Upper lobe of left lung (tissue), 4 donors: Measurements from ENCODE around the gene MCUB.
"Not testable (repeated sequence)": the region's sequence is repeated elsewhere in the genome, so short reads cannot be mapped to it uniquely, and the experiment has no call there.

ENCODE experiments used
- CTCF ChIP-seq, 6 experiments: fragments of 450-650 bp in 4 of 6; fragments of 200-600 bp in 2 of 6; sonication (generic) in 2 of 6; IDR thresholded peaks; one replicate each; pipeline ENCODE4 v1.5.1; 2016 to 2019; ENCODE audit warnings: antibody characterized with exemption in 6 of 6
- EP300 ChIP-seq, 4 donors: sonication (generic); formaldehyde crosslinking; IDR thresholded peaks; one replicate each; pipeline ENCODE4 v1.5.1; 2017; ENCODE audit warnings: antibody characterized with exemption in 4 of 4, control low read depth in 2 of 4
- POLR2A ChIP-seq, 4 donors: fragments of 450-650 bp; IDR thresholded peaks; one replicate each; pipeline ENCODE4 v1.5.1; 2016 to 2017; ENCODE audit warnings: antibody characterized with exemption in 4 of 4, mild to moderate bottlenecking in 2 of 4
- POLR2AphosphoS5 ChIP-seq, 2 donors: sonication (generic); formaldehyde crosslinking; IDR thresholded peaks; one replicate each; pipeline ENCODE4 v1.5.1; 2017; ENCODE audit warnings: antibody characterized with exemption in 2 of 2

- TF ChIP-seq CTCF, EP300, POLR2A, POLR2AphosphoS5 (IDR thresholded peaks at IDR 0.05): not testable (repeated sequence)
Measured at GRCh38 chr4:109678925-109679324, 118.9 kb downstream of the MCUB start.
